OCI-LY3 (cell line): ENCODE results near the gene CBFA2T2.

Experiments
- H2AFZ ChIP-seq: fragments of 200-600, 300-600 bp; shearing (Covaris generic); 2 replicates; pipeline ENCODE4 v1.6.0; 2014; ENCODE audit warnings: antibody characterized with exemption, low read depth, low read length
- H3K27ac ChIP-seq: fragments of 200-600, 300-600 bp; sonication (generic); 2 replicates; pipeline ENCODE4 v1.5.1; 2014; ENCODE audit warnings: mild to moderate bottlenecking, low read length, moderate library complexity, mixed read lengths
- H3K27me3 ChIP-seq: fragments of 200-600, 300-600 bp; sonication (generic); 2 replicates; pipeline ENCODE4 v1.6.1; 2014; ENCODE audit warnings: low read depth, low read length, mixed read lengths
- H3K36me3 ChIP-seq: fragments of 200-600, 300-600 bp; sonication (generic); replicated peaks from 2 replicates; pipeline ENCODE3; 2014; ENCODE audit warnings: low read depth, low read length, mixed read lengths
- H3K4me1 ChIP-seq: fragments of 300-600, 200-600 bp; sonication (generic); 2 replicates; pipeline ENCODE4 v1.6.1; 2014; ENCODE audit warnings: low read length, mixed read lengths
- H3K4me2 ChIP-seq: fragments of 200-600, 300-600 bp; sonication (generic); 2 replicates; pipeline ENCODE4 v1.6.1; 2014; ENCODE audit warnings: low read length, mixed read lengths
- H3K4me3 ChIP-seq: fragments of 300-600, 200-600 bp; sonication (generic); 2 replicates; pipeline ENCODE4 v1.5.1; 2014; ENCODE audit warnings: antibody characterized with exemption, mild to moderate bottlenecking, low read length, moderate library complexity
- H3K79me2 ChIP-seq: fragments of 300-600, 200-600 bp; shearing (Covaris generic); 2 replicates; pipeline ENCODE4 v1.6.1; 2014; ENCODE audit warnings: mild to moderate bottlenecking, low read length, mixed read lengths
- H3K9ac ChIP-seq: fragments of 300-600, 200-600 bp; shearing (Covaris generic); 2 replicates; pipeline ENCODE4 v1.6.0; 2014; ENCODE audit warnings: mild to moderate bottlenecking, low read length, moderate library complexity
- H3K9me3 ChIP-seq: fragments of 200-600, 300-600 bp; shearing (Covaris generic); 2 replicates; pipeline ENCODE4 v1.6.1; 2014; ENCODE audit warnings: low read length, mixed read lengths; ENCODE audit not compliant: insufficient read depth
- H4K20me1 ChIP-seq: fragments of 200-600, 300-600 bp; sonication (generic); 2 replicates; pipeline ENCODE4 v1.6.1; 2016; ENCODE audit warnings: low read length, mixed read lengths; ENCODE audit not compliant: insufficient read depth
- CTCF ChIP-seq: fragments of 200-600, 300-600 bp; sonication (generic); IDR thresholded peaks from 2 replicates; pipeline ENCODE4 v1.5.1; 2014; ENCODE audit warnings: antibody characterized with exemption, low read length, low read depth
- EZH2phosphoT487 ChIP-seq: fragments of 200-600 bp; shearing (Covaris generic); IDR thresholded peaks from 2 replicates; pipeline ENCODE4 v1.6.1; 2018; ENCODE audit warnings: antibody characterized with exemption, mixed run types, low read depth

CBFA2T2 gene

GRCh38 chr20:33686100-33686983, 196.4 kb downstream of the CBFA2T2 start, which contains the start of gene E2F1:
Gene E2F1 (minus strand): TSS chr20:33686385. CDS start chr20:33686264, 121 bp downstream.
- H3K9me3 ChIP-seq: no peaks in the 10 kb centered on the region
- H3K4me1 ChIP-seq: peaks cover 45% of the 10 kb centered on the region

GRCh38 chr20:33686984-33687366, 197.1 kb downstream of the CBFA2T2 start:
- peak overlapping the region; percentile 71 for H3K9ac ChIP-seq
- H3K27ac ChIP-seq: no peak overlapping the region
- peak overlapping the region; percentile 83 for H3K4me3 ChIP-seq

More at GRCh38 chr20:33686100-33686983, 196.4 kb downstream of the CBFA2T2 start, which contains the start of gene E2F1:
- H3K9ac ChIP-seq: peak within 1 kb of the TSS; percentile 96
- peak within 1 kb of the TSS; percentile 96 for H3K4me3 ChIP-seq
- H3K79me2 ChIP-seq: peaks cover 47% of the 10 kb centered on the region
- TF ChIP-seq CTCF (peak; percentile 33), EZH2phosphoT487 (no peak)
- H3K36me3 ChIP-seq: peaks cover 23% of the 10 kb centered on the region
- H3K27ac ChIP-seq: peak within 1 kb of the TSS; percentile 89
- H2AFZ ChIP-seq: peak within 1 kb of the TSS; percentile 99
- peak within 1 kb of the TSS; percentile 99 for H3K4me2 ChIP-seq
- H4K20me1 ChIP-seq: peaks cover 37% of the 10 kb centered on the region
- H3K27me3 ChIP-seq: no peaks in the 10 kb centered on the region

GRCh38 chr20:33687370-33687915, 197.5 kb downstream of the CBFA2T2 start:
- Histone ChIP-seq H4K20me1 (peaks cover 26% of the 10 kb centered on the region), H3K9me3 (no peaks in the 10 kb centered on the region), H3K36me3 (peaks cover 18% of the 10 kb centered on the region), H3K4me2 (0 out of 2 replicates have a peak overlapping the region, but pooled peaks have one; percentile 50), H3K27ac (no peak overlapping the region), H3K79me2 (peaks cover 36% of the 10 kb centered on the region), H3K27me3 (no peaks in the 10 kb centered on the region), H2AFZ (no peak overlapping the region), H3K4me3 (no peak overlapping the region), H3K9ac (no peak overlapping the region), H3K4me1 (peaks cover 45% of the 10 kb centered on the region)
- TF ChIP-seq CTCF (no peak), EZH2phosphoT487 (no peak)

More at GRCh38 chr20:33686984-33687366, 197.1 kb downstream of the CBFA2T2 start:
- H3K79me2 ChIP-seq: peaks cover 41% of the 10 kb centered on the region
- peak overlapping the region; percentile 99 for H2AFZ ChIP-seq
- H3K27me3 ChIP-seq: no peaks in the 10 kb centered on the region
- H3K36me3 ChIP-seq: peaks cover 22% of the 10 kb centered on the region
- TF ChIP-seq EZH2phosphoT487 (no peak), CTCF (no peak)
- H3K4me1 ChIP-seq: peaks cover 45% of the 10 kb centered on the region
- peak overlapping the region; percentile 99 for H3K4me2 ChIP-seq
- no peaks in the 10 kb centered on the region for H3K9me3 ChIP-seq
- H4K20me1 ChIP-seq: peaks cover 31% of the 10 kb centered on the region
